ENCODE data around the gene ANKRD28. TPM values are rescaled to one million over a fixed set of nuclear protein-coding genes. Genes with fewer than 3 reads are reported as not detected.
"Not testable (repeated sequence)": the region's sequence is repeated elsewhere in the genome, so short reads cannot be mapped to it uniquely, and the experiment has no call there.

Gene ANKRD28
- total RNA-seq, 1 donor from 2014 or later = 71.9 TPM

GRCh38 chr3:15781637-15782402 is 16.0 kb downstream of the ANKRD28 start:
- DNase-seq (ENCODE audit: low spot score) = no peak
- peak; percentile 73 for ATAC-seq
- intact Hi-C loops (cut with DNase I) = no loop called here

- DNase-seq (ENCODE audit: low spot score) = no peak
- ATAC-seq = no peak
- intact Hi-C loops (cut with DNase I) = no loop called here
Observed at GRCh38 chr3:15781131-15781530, 16.6 kb downstream of the ANKRD28 start.

- ATAC-seq = no peak
- intact Hi-C loops (cut with DNase I) = no loop called here
Observed at GRCh38 chr3:15779111-15779510, 18.7 kb downstream of the ANKRD28 start.

GRCh38 chr3:15778332-15778858 is 19.4 kb downstream of the ANKRD28 start:
- intact Hi-C loops (cut with DNase I) = no loop called here
- ATAC-seq (no peak), DNase-seq (ENCODE audit: low spot score) (no peak)

More at GRCh38 chr3:15779111-15779510, 18.7 kb downstream of the ANKRD28 start:
- no peak for DNase-seq (ENCODE audit: low spot score)

- intact Hi-C loops (cut with DNase I) = not testable (repeated sequence)
Observed at GRCh38 chr3:15774931-15775560, 22.7 kb downstream of the ANKRD28 start.

GRCh38 chr3:15771444-15771843 is 26.3 kb downstream of the ANKRD28 start:
- DNase-seq (ENCODE audit: low spot score) (no peak), ATAC-seq (no peak)
- intact Hi-C loops (cut with DNase I) = no loop called here

More at GRCh38 chr3:15774931-15775560, 22.7 kb downstream of the ANKRD28 start:
- DNase-seq (ENCODE audit: low spot score); ATAC-seq: not testable (repeated sequence)

- intact Hi-C loops (cut with DNase I) = no loop called here
- DNase-seq (ENCODE audit: low spot score) (no peak), ATAC-seq (no peak)
Observed at GRCh38 chr3:15769256-15769915, 28.4 kb downstream of the ANKRD28 start.

- DNase-seq (ENCODE audit: low spot score) = no peak
- intact Hi-C loops (cut with DNase I) = no loop called here
- ATAC-seq = peak; percentile 97
Observed at GRCh38 chr3:15768421-15769255, 29.1 kb downstream of the ANKRD28 start.

GRCh38 chr3:15766406-15766805 is 31.4 kb downstream of the ANKRD28 start:
- no peak for DNase-seq (ENCODE audit: low spot score)
- ATAC-seq = no peak
- intact Hi-C loops (cut with DNase I) = no loop called here

- ATAC-seq (no peak), DNase-seq (ENCODE audit: low spot score) (no peak)
- intact Hi-C loops (cut with DNase I) = no loop called here
Observed at GRCh38 chr3:15758295-15758694, 39.5 kb downstream of the ANKRD28 start.

GRCh38 chr3:15757824-15758223 is 40.0 kb downstream of the ANKRD28 start:
- intact Hi-C loops (cut with DNase I) = no loop called here
- ATAC-seq (no peak), DNase-seq (ENCODE audit: low spot score) (no peak)

GRCh38 chr3:15756505-15756904 is 41.3 kb downstream of the ANKRD28 start:
- ATAC-seq (no peak), DNase-seq (ENCODE audit: low spot score) (no peak)
- intact Hi-C loops (cut with DNase I) = no loop called here

- no peak for ATAC-seq
- intact Hi-C loops (cut with DNase I) = no loop called here
- DNase-seq (ENCODE audit: low spot score) = no peak
Observed at GRCh38 chr3:15755780-15756179, 42.0 kb downstream of the ANKRD28 start.

- no peak for ATAC-seq
- no peak for DNase-seq (ENCODE audit: low spot score)
- intact Hi-C loops (cut with DNase I) = no loop called here
Observed at GRCh38 chr3:15755181-15755580, 42.6 kb downstream of the ANKRD28 start.

GRCh38 chr3:15754047-15754446 is 43.7 kb downstream of the ANKRD28 start:
- ATAC-seq = no peak
- no peak for DNase-seq (ENCODE audit: low spot score)
- intact Hi-C loops (cut with DNase I) = no loop called here

GRCh38 chr3:15753056-15753710 is 44.6 kb downstream of the ANKRD28 start:
- ATAC-seq (no peak), DNase-seq (ENCODE audit: low spot score) (no peak)
- intact Hi-C loops (cut with DNase I) = no loop called here

- no peak for ATAC-seq
- intact Hi-C loops (cut with DNase I) = no loop called here
Observed at GRCh38 chr3:15750879-15751278, 46.9 kb downstream of the ANKRD28 start.

GRCh38 chr3:15750143-15750542 is 47.6 kb downstream of the ANKRD28 start:
- ATAC-seq (no peak), DNase-seq (ENCODE audit: low spot score) (no peak)
- intact Hi-C loops (cut with DNase I) = no loop called here

More at GRCh38 chr3:15750879-15751278, 46.9 kb downstream of the ANKRD28 start:
- no peak for DNase-seq (ENCODE audit: low spot score)

Data from sciatic nerve (tissue), 2 donors.